ENCODE results near the gene PARP3.

- TF ChIP-seq POLR2A (IDR thresholded peaks at IDR 0.05) (no peak), CTCF (IDR thresholded peaks at IDR 0.05) (no peak)
Observed at GRCh38 chr3:51935886-51936755, 6.0 kb upstream of the PARP3 start.
